ENCODE results near the gene TJP2.

Gene TJP2

GRCh38 chr9:69222970-69223369, 48.9 kb downstream of the TJP2 start:
- no peak for DNase-seq (ENCODE audit: low read depth in 1 of 2, low spot score in 1 of 2)

GRCh38 chr9:69223605-69224004, 49.5 kb downstream of the TJP2 start:
- DNase-seq (ENCODE audit: low read depth in 1 of 2, low spot score in 1 of 2), result no peak

GRCh38 chr9:69229367-69229766, 55.3 kb downstream of the TJP2 start:
- DNase-seq (ENCODE audit: low read depth in 1 of 2, low spot score in 1 of 2), result no peak

- no peak for DNase-seq (ENCODE audit: low read depth in 1 of 2, low spot score in 1 of 2)
Observed at GRCh38 chr9:69232135-69232534, 58.1 kb downstream of the TJP2 start.

GRCh38 chr9:69234683-69235082, 60.6 kb downstream of the TJP2 start:
- DNase-seq (ENCODE audit: low read depth in 1 of 2, low spot score in 1 of 2), result no peak

- DNase-seq (ENCODE audit: low read depth in 1 of 2, low spot score in 1 of 2), result no peak
Observed at GRCh38 chr9:69236188-69236587, 62.1 kb downstream of the TJP2 start.

GRCh38 chr9:69237702-69238295, 63.7 kb downstream of the TJP2 start:
- no peak for DNase-seq (ENCODE audit: low read depth in 1 of 2, low spot score in 1 of 2)

- no peak for DNase-seq (ENCODE audit: low read depth in 1 of 2, low spot score in 1 of 2)
Observed at GRCh38 chr9:69243116-69243515, 69.0 kb downstream of the TJP2 start.

- no peak for DNase-seq (ENCODE audit: low read depth in 1 of 2, low spot score in 1 of 2)
Observed at GRCh38 chr9:69246629-69247028, 72.6 kb downstream of the TJP2 start.

- DNase-seq (ENCODE audit: low read depth in 1 of 2, low spot score in 1 of 2), result no peak
Observed at GRCh38 chr9:69248005-69248404, 73.9 kb downstream of the TJP2 start.

GRCh38 chr9:69249337-69249736, 75.3 kb downstream of the TJP2 start:
- no peak for DNase-seq (ENCODE audit: low read depth in 1 of 2, low spot score in 1 of 2)

GRCh38 chr9:69250681-69251080, 76.6 kb downstream of the TJP2 start:
- DNase-seq (ENCODE audit: low read depth in 1 of 2, low spot score in 1 of 2), result no peak

- DNase-seq (ENCODE audit: low read depth in 1 of 2, low spot score in 1 of 2), result no peak
Observed at GRCh38 chr9:69252436-69252835, 78.4 kb downstream of the TJP2 start.

- no peak for DNase-seq (ENCODE audit: low read depth in 1 of 2, low spot score in 1 of 2)
Observed at GRCh38 chr9:69253057-69253456, 79.0 kb downstream of the TJP2 start.

GRCh38 chr9:69254223-69254622, 80.1 kb downstream of the TJP2 start:
- no peak for DNase-seq (ENCODE audit: low read depth in 1 of 2, low spot score in 1 of 2)

GRCh38 chr9:69255591-69255990, 81.5 kb downstream of the TJP2 start:
- no peak for DNase-seq (ENCODE audit: low read depth in 1 of 2, low spot score in 1 of 2)

- DNase-seq (ENCODE audit: low read depth in 1 of 2, low spot score in 1 of 2), result no peak
Observed at GRCh38 chr9:69258551-69258950, 84.5 kb downstream of the TJP2 start.

GRCh38 chr9:69260161-69260560, 86.1 kb downstream of the TJP2 start:
- DNase-seq (ENCODE audit: low read depth in 1 of 2, low spot score in 1 of 2), result no peak

- no peak for DNase-seq (ENCODE audit: low read depth in 1 of 2, low spot score in 1 of 2)
Observed at GRCh38 chr9:69261636-69262035, 87.6 kb downstream of the TJP2 start.

GRCh38 chr9:69264526-69264925, 90.4 kb downstream of the TJP2 start:
- no peak for DNase-seq (ENCODE audit: low read depth in 1 of 2, low spot score in 1 of 2)

GRCh38 chr9:69265891-69266290, 91.8 kb downstream of the TJP2 start:
- DNase-seq (ENCODE audit: low read depth in 1 of 2, low spot score in 1 of 2), result no peak

GRCh38 chr9:69272212-69272611, 98.1 kb downstream of the TJP2 start:
- DNase-seq (ENCODE audit: low read depth in 1 of 2, low spot score in 1 of 2), result no peak

GRCh38 chr9:69273161-69273560, 99.1 kb downstream of the TJP2 start:
- no peak for DNase-seq (ENCODE audit: low read depth in 1 of 2, low spot score in 1 of 2)

- no peak for DNase-seq (ENCODE audit: low read depth in 1 of 2, low spot score in 1 of 2)
Observed at GRCh38 chr9:69276775-69277174, 102.7 kb downstream of the TJP2 start.
